A549 (cell line): ENCODE results near the gene SMIM10. TPM values are rescaled to one million over a fixed set of nuclear protein-coding genes. Genes with fewer than 3 reads are reported as not detected.
"Not testable (repeated sequence)": the region's sequence is repeated elsewhere in the genome, so short reads cannot be mapped to it uniquely, and the experiment has no call there.

ENCODE experiments used
- ATAC-seq, 2 experiments: fragments of 200-7000 bp in 1 of 2; fragments of >200 bp in 1 of 2; cut with Nextera tagmentation in 1 of 2; cut with Tn5 transposase in 1 of 2; 3 replicates each; pipeline versions ENCODE4 v1.8.0 to v1.9.1; 2018 to 2020; ENCODE audit warnings: mild to moderate bottlenecking in 1 of 2, moderate library complexity in 1 of 2
- CTCF ChIA-PET: fragments of 300-600 bp; sonication (Branson Sonifier 250); formaldehyde crosslinking; extraction: SDS; loops from one replicate; lab custom pipeline; 2021; ENCODE audit warnings: antibody characterized with exemption, inconsistent platforms; lab: Yijun Ruan, JAX
- POLR2A ChIA-PET: fragments of 350-600 bp; formaldehyde crosslinking; extraction: SDS; loops from one replicate; lab custom pipeline; 2021; ENCODE audit warnings: antibody characterized with exemption, inconsistent platforms; lab: Yijun Ruan, JAX
- DNase-seq, 2 experiments: peaks; one replicate each; pipeline versions ENCODE4 v3.0.0 to v3.0.0-alpha.2; 2011 to 2016; ENCODE audit warnings: low read depth in 1 of 2, low spot score in 1 of 2
- FAIRE-seq: peaks from 2 replicates; lab custom pipeline; 2011; peaks lifted over from hg19 to GRCh38; lab: Jason Lieb, UNC
- H3K27ac ChIP-seq, 2 experiments: fragments of >200 bp; sonication (Bioruptor Twin); formaldehyde crosslinking; 3 replicates each; pipeline ENCODE4 v1.5.1; 2016 to 2017
- H3K4me1 ChIP-seq: fragments of >200 bp; sonication (Bioruptor Twin); formaldehyde crosslinking; 3 replicates; pipeline ENCODE4 v1.6.1; 2016
- H3K4me2 ChIP-seq: fragments of >200 bp; sonication (Bioruptor Twin); formaldehyde crosslinking; 3 replicates; pipeline ENCODE4 v1.6.1; 2016
- H3K4me3 ChIP-seq: fragments of >200 bp; sonication (Bioruptor Twin); formaldehyde crosslinking; 3 replicates; pipeline ENCODE4 v1.5.1; 2016
- H3K9me3 ChIP-seq: fragments of >200 bp; sonication (Bioruptor Twin); formaldehyde crosslinking; 3 replicates; pipeline ENCODE4 v1.6.1; 2016
- USF2 ChIP-seq: fragments of 450-650 bp; IDR thresholded peaks from 2 replicates; pipeline ENCODE4 v1.6.1; 2014; ENCODE audit warnings: antibody characterized with exemption
- ZNF302 ChIP-seq: fragments of 250-450 bp; sonication (Bioruptor Pico); IDR thresholded peaks from 2 replicates; pipeline ENCODE4 v1.9.0; 2021; ENCODE audit warnings: inconsistent platforms, mild to moderate bottlenecking, moderate library complexity
- WGBS: methylation state at CpG from one replicate; pipeline ENCODE4 v1.1.6; 2017; ENCODE audit errors: missing lambda C conversion rate; 5-methylcytosine and 5-hydroxymethylcytosine counted together
- polyA plus RNA-seq, 4 experiments: library from polyadenylated mRNA; depleted of rRNA in 3 of 4; stranded (reverse); fragments of >200 nt; fragmentation: RNase III in 1 of 4; extraction: RNeasy Plus Mini Kit Qiagen cat#74134 plus additional on column Dnase treatment in 1 of 4; gene quantifications; 2 replicates in 3 of 4; 3 replicates in 1 of 4; pipeline ENCODE4 v1.2.3, GENCODE V29; 2011 to 2017

The SMIM10 gene
- polyA plus RNA-seq, 2 of the 4 experiments (the other 2 are of a cell fraction): 0.14 TPM; not detected in 1

DNA sequence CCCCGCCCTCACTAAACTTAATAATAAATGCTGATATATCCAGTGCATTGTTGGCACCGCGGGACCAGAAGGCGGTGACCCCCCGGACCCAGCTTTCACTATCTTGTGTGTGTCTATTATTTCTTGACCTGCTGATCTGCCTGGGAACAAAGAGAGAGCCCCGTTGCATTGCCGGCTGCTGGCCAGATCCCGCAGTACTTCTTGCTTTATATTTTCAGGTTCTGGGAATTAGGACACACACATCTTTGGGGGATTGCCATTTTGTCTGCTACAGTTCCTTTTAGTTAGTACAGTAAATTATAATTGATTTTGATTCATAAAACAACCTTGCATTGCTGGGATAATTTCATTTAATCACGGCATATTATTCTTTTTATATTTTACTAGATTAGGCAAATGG lies 33.7 kb downstream of the SMIM10 start:
- 80% methylated on average over 9 of the region's 9 CpGs for WGBS
- DNase-seq: no peak
- POLR2A ChIA-PET: no interaction called here
- Histone ChIP-seq H3K4me3 (no peak overlapping the region), H3K9me3 (no peaks in the 10 kb centered on the region)
- TF ChIP-seq ZNF302 (CRISPR knock-in tag) (no peak), USF2 (no peak)
- TF ChIP-seq, all 56 proteins: peak for 0
- CTCF ChIA-PET: no interaction called here
- H3K27ac ChIP-seq: no peak overlapping the region
- peaks cover 10% of the 10 kb centered on the region; the same call in 1 of the 3 replicates for H3K4me1 ChIP-seq
- FAIRE-seq (no peak), ATAC-seq (no peak)
- H3K4me2 ChIP-seq: no peak overlapping the region

DNA sequence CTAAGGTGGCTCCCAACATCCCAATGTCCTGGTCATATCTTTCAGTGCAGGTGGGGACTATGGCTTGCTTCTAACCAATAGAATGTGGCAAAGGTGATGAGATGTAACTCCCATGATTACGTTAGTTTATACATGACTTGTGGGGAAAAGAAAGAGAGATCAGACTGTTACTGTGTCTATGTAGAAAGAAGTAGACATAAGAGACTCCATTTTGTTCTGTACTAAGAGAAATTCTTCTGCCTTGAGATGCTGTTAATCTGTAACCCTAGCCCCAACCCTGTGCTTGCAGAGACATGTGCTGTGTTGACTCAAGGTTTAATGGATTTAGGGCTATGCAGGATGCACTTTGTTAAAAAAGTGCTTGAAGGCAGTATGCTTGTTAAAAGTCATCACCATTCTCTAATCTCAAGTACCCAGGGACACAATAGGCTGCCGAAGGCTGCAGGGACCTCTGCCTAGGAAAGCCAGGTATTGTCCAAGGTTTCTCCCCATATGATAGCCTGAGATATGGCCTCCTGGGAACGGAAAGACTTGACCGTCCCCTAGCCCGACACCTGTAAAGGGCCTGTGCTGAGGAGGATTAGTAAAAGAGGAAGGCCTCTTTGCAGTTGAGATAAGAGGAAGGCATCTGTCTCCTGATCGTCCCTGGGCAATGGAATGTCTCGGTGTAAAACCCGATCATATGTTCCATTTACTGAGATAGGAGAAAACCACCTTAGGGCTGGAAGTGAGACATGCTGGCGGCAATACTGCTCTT lies 39.6 kb downstream of the SMIM10 start:
- CTCF ChIA-PET, DNase-seq, H3K9me3 ChIP-seq, H3K4me1 ChIP-seq, H3K4me3 ChIP-seq, H3K27ac ChIP-seq, ATAC-seq, FAIRE-seq, POLR2A ChIA-PET, H3K4me2 ChIP-seq: not testable (repeated sequence)
- WGBS: 75% methylated on average over 9 of the region's 9 CpGs

DNA sequence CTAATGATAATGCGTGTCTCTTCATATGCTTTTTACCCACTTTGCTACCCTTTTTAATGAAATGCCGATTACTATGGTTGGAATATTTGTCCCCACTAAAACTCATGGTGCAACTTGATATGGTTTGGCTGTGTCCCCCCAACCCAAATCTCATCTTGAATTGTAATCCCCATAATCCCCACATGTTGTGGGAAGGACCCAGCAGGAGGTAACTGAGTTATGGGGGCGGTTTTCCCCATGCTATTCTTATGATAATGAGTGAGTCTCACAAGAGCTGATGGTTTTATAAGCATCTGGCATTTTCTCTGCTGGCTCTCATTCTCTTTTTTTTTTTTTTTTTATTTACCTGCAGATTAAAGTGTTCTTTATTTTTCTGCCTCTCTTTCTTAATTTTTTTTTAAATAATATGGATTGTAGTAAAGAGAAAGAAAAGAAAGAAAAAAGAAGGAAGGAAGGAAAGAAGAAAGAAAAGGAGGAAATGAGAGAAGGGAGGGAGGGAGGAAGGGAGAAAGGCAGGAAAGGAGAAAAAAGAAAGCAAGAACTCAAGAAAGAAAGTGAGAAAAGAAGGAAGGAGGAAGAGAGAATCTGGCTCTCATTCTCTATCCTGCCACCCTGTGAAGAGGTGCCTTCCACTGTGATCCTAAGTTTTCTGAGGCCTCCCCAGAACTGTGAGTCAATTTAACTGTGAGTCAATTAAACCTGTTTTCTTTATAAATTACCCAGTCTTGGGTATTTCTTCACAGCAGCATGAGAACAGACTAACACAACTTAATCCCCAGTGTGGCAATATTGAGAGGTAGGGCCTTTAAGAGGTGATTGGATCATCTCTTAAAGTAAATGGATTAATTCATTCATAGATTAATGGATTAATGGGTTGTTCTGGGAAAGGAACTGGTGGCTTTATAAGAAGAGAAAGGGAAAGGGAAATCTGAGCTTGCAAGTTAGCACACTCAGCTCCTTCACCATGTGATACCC lies 50.6 kb downstream of the SMIM10 start:
- H3K27ac ChIP-seq, H3K4me2 ChIP-seq, ATAC-seq, DNase-seq, H3K4me1 ChIP-seq, CTCF ChIA-PET, H3K9me3 ChIP-seq, H3K4me3 ChIP-seq: not testable (repeated sequence)
- WGBS: 91% methylated on average over 3 of the region's 3 CpGs
- POLR2A ChIA-PET: interaction anchor here (0.6 kb wide), 1 partner anchor 11 kb away, joined by 3 read pairs; the partner anchor contains the start of gene RTL8A
- FAIRE-seq: peak; percentile 94

Other genes starting within 250 kb of the SMIM10 start
- 39.0 and 53.8 TPM in 2 replicates for gene PABIR2, start 193.8 kb upstream of the SMIM10 start, polyA plus RNA-seq (2011; rRNA removed)
- 35.2 to 36.0 TPM (median 35.3 TPM) in 3 replicates for gene PABIR2, start 193.8 kb upstream of the SMIM10 start, polyA plus RNA-seq (2017; fragmentation: RNase III; extraction: RNeasy Plus Mini Kit Qiagen cat#74134 plus additional on column Dnase treatment)
- 19.9 and 30.6 TPM in 2 replicates for gene MOSPD1, start 75.7 kb upstream of the SMIM10 start, polyA plus RNA-seq (2011; rRNA removed)
- 15.6 to 17.9 TPM (median 17.8 TPM) in 3 replicates for gene MOSPD1, start 75.7 kb upstream of the SMIM10 start, polyA plus RNA-seq (2017; fragmentation: RNase III; extraction: RNeasy Plus Mini Kit Qiagen cat#74134 plus additional on column Dnase treatment)
- gene RTL8B, start 31.6 kb downstream of the SMIM10 start, polyA plus RNA-seq (2011; rRNA removed): 3.7 and 6.0 TPM in 2 replicates
- gene RTL8B, start 31.6 kb downstream of the SMIM10 start, polyA plus RNA-seq (2017; fragmentation: RNase III; extraction: RNeasy Plus Mini Kit Qiagen cat#74134 plus additional on column Dnase treatment): 9.6 to 12.9 TPM (median 12.3 TPM) in 3 replicates
- gene RTL8C, start 41.4 kb downstream of the SMIM10 start, polyA plus RNA-seq (2011; rRNA removed): 45.6 and 72.6 TPM in 2 replicates
- gene RTL8C, start 41.4 kb downstream of the SMIM10 start, polyA plus RNA-seq (2017; fragmentation: RNase III; extraction: RNeasy Plus Mini Kit Qiagen cat#74134 plus additional on column Dnase treatment): 109 to 123 TPM (median 109 TPM) in 3 replicates
- 74.8 and 142 TPM in 2 replicates for gene RTL8A, start 61.1 kb downstream of the SMIM10 start, polyA plus RNA-seq (2011; rRNA removed)
- gene RTL8A, start 61.1 kb downstream of the SMIM10 start, polyA plus RNA-seq (2017; fragmentation: RNase III; extraction: RNeasy Plus Mini Kit Qiagen cat#74134 plus additional on column Dnase treatment): 130 to 138 TPM (median 137 TPM) in 3 replicates
- gene SMIM10L2B, start 107.7 kb downstream of the SMIM10 start, polyA plus RNA-seq (2011; rRNA removed): 0.06 TPM in 1 of 2 replicates, not detected in the other
- 0.07 to 0.14 TPM (median 0.12 TPM) in 3 replicates for gene SMIM10L2B, start 107.7 kb downstream of the SMIM10 start, polyA plus RNA-seq (2017; fragmentation: RNase III; extraction: RNeasy Plus Mini Kit Qiagen cat#74134 plus additional on column Dnase treatment)
- not detected in 2 replicates for gene ETDB, start 129.5 kb downstream of the SMIM10 start, polyA plus RNA-seq (2011; rRNA removed)
- gene ETDB, start 129.5 kb downstream of the SMIM10 start, polyA plus RNA-seq (2017; fragmentation: RNase III; extraction: RNeasy Plus Mini Kit Qiagen cat#74134 plus additional on column Dnase treatment): not detected in 3 replicates
- 0.05 TPM in 1 of 2 replicates, not detected in the other for gene CT55, start 180.4 kb downstream of the SMIM10 start, polyA plus RNA-seq (2011; rRNA removed)
- not detected in 3 replicates for gene CT55, start 180.4 kb downstream of the SMIM10 start, polyA plus RNA-seq (2017; fragmentation: RNase III; extraction: RNeasy Plus Mini Kit Qiagen cat#74134 plus additional on column Dnase treatment)